ENCODE data around the gene GRM4.
A peak's percentile ranks its signal among the peaks of the same experiment; 100 is the strongest.

The GRM4 gene

DNA sequence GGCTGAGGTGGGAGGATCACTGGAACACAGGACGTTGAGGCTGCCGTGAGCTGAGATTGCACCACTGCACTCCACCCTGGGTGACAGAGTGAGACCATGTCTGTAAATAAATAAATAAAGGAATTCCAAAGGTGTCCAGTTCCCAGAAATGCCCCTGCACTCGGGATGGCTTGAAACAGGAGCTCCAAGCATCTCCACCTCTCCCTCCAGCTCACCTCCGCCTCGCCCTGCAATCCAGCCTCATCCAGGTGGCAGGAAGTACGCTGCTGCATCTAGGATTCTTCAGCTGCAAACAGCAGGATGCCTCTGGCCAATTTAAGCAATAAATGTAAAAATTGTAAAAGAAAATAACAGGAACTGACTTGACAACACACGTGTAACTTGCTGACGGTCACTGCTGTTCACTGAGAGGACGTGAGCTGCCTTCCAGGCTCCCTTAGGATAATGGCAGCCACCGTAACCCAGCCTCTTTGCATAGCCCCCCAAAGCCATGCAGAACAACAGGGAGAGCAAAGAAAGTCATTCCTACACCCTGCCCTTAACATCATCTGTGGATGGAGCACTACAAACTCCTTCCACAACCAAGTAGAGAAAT is 11.4 kb upstream of the GRM4 start:
- no peak for DNase-seq

DNA sequence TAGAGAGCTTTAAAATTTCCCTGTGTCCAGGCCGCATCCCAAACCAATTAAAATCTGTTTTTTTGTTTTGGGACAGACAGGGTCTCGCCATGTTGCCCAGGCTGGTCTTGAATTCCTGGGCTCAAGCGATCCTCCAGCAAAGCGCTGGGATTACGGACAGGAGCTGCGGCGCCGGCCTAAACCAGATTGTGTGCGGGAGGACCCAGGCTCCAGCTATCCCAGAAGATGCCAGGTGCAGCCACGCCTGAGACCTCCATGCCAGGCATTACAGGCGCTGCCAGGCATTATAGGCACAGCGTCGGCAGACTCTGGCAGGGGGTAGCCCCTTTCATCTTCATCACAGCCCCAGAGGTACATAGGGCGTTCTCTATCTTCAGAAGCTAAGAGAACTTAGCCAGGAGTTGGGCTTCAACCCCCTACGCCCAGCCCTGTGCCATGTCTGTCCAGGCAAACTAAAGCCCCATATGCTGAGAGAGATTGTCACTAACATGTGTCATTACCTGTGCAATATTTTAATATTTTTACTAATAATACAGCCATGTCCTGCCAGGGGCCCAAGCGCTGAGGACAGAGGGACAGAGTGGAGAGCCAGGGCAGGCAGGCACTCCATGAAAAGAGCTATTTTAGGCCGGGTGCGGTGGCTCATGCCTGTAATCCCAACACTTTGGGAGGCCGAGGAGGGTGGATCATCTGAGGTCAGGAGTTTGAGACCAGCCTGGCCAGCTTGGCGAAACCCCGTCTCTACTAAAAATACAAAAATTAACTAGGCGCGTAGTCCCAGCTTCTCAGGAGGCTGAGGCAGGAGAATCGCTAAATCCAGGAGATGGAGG is 9.8 kb upstream of the GRM4 start:
- DNase-seq: no peak

DNA sequence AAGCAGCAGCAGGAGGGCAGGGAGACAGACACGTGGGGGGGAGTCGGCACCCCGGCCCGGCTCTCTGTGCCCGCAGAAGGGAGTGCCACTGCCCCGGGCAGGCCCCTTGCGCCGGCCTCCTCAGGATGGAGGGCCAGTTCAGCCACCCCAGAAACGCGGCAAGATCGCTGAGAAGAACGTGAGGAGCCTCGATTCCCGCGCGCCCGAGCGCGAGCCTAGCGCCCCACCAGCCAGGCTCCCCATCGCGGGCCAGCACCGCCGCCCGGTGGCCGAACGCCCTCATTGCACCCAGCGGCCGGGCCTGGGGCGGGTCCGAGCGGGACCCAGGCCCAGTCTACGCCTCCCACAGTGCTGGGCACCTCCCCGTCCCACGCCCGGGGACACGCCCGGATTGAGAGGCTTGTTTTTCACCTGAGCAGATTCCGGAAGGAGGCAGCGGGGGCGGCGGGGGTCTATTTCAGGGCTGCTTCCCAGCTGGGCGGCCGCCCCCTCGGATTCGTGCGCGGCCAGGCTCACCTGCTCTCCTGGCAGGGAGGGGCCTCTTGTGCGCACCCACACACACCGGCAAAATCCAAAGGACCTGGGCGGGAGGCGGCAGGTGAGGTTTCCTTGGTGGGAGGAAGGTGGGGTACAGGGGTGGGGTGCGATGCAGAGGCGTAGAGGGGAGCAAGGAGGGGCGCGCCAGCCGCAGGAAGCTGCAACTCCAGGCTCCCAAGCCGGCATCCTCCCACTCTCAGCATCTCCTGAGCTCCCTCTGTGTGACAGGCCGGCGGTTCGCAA is 9.0 kb upstream of the GRM4 start:
- peak; percentile 72 for DNase-seq

DNA sequence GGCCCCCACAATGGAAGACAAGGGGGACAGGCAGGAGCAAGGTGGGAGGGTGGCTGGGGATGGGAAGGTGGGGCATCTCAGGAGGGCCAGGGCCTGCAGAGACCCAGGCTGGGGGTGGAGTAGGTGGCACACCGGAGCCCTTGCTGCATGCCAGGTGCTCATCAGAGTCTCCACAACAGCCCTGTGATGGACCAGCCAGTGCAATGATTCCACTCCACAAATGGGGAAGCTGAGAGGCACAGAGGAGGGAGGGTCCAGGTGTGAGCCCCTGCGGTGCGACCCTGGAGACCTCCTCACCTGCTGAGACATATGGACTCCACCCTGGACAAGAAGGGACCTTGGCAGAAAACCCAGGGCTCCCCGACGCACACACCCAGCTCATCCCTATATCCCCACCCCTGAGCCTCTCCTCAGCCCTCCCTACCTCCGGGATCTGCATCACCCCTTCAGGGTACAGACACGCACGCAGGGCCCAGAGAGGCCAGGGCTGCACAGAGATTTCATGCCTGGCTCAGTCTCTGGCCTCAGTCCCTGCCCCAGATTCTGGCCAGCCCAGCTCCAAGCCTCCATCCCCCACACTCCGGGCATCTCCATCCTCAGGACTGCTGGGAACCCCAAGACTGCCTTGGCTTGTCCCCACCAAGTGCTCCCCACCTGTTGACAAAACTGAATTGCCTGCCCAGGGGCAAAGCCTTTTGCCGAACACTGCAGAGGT is 7.1 kb upstream of the GRM4 start:
- DNase-seq: no peak

DNA sequence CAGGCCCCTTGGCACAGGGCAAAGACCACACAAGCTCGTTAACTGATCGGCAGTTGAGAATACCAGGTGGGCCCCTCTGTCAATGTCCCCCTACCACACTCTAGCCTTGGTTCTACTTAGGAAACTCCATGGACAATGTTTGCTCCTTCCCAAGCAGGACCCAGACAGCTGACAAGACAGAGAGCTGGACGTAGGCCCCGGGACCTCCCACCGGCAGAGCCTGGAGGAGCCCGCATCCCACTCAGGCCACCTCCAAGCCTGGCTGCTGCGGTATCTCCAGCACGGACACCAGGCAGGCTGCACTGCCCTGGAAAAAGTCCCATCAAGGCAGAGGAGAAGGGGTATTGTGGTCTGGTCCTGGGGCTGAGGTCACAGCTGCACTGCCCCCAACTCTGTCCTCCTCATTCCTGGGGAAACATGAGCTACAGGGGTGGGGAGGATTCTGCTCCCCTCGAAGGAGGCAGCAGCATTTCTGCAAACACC is 6.2 kb upstream of the GRM4 start:
- DNase-seq: no peak

DNA sequence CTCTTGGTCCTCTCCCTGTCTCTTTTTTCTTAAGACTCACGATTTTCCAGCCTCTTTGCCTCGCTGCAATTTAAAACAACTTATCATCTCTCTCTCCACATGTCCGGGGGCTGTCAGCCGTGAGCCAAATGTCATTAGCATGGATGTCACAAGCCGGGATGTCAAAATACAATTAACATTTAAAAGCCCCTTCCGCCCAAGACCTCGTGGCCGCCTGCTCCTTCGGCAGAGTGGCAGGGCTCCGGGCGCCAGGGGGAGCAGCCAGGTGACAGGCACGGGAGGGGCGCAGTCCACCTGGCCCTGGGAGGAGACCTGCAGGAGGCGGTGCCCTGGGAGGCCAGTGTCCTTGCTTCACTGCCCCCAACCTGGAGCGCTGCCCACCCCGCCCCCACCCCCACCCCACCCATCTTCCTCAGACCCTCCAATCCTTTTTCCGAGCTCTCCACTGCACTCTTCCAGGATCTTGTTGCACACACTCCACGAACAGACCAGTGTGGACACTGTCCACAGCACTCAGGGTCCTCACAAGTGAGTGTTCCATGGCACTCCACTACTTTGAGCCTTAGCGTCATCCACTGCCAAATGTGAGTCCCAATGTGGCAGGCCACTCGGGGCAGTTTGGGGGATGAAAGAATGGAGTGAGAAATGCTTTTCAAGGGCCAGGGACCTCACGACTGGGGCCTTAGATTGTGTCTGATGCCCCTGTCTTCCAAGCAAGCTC is 5.6 kb upstream of the GRM4 start:
- no peak for DNase-seq

DNA sequence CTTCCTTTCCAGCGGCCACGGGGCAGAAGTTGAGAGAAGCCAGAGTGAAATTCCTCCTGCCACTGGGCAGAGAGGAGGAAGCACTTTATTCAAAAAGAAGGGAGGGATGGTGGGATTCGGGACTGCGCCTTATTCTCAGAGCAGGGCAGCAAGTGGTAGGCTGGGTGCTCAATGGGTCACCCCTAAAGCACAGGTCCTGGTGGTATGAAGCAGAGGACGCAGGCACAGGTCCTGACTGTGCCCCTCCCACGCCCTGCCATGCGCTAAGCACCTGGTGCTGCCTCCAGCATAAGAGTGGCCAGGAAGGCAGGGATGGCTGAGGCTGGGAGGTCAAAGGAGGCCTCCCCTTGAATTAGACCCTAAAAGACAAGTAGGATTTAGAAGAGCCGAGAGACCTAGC is 4.9 kb upstream of the GRM4 start:
- DNase-seq: no peak

DNA sequence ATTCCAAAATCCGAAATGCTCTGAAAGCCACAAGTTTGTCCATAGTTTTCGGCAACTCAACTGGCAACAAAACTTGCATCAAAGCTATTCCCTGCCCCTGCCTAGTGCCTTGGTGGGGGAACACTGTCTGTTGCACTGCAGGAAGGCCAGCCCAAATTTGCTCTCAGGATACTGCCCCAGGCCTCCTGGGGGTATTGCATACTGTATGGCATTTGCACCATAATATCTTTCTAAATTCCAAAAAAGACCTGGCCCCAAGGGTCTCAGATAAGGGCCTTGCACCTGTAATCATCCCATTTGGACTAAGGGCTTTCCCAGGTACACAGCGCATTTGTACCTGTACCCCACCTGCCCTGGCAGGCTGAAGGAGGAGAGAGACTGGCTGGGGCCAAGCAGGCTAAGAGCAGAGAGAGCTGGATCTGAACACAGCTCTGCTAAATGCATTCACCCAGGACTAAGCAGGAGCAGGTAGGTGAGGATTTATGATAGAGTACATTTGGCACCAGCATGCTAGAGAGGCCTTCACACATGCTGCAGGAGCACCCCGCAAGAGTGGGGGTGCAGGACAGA is 4.0 kb upstream of the GRM4 start:
- DNase-seq: no peak

DNA sequence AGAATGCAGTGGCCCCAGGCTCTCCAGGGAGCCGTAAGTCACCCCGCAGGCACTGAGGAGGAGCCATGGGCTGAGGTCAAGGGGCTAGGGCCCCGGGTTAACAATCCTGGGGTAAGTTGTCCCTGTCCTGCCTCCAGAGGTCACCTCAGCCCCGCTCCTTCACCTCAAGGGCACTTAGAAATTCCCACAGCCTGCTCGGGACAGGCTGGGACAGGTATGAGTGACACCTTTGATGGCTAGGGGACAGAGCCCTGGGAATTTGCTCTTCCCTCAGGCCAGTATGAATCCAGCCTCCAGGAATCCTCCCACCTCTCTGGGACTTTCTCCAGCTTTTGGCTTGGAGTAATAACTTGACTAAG is 3.5 kb upstream of the GRM4 start:
- DNase-seq: no peak

DNA sequence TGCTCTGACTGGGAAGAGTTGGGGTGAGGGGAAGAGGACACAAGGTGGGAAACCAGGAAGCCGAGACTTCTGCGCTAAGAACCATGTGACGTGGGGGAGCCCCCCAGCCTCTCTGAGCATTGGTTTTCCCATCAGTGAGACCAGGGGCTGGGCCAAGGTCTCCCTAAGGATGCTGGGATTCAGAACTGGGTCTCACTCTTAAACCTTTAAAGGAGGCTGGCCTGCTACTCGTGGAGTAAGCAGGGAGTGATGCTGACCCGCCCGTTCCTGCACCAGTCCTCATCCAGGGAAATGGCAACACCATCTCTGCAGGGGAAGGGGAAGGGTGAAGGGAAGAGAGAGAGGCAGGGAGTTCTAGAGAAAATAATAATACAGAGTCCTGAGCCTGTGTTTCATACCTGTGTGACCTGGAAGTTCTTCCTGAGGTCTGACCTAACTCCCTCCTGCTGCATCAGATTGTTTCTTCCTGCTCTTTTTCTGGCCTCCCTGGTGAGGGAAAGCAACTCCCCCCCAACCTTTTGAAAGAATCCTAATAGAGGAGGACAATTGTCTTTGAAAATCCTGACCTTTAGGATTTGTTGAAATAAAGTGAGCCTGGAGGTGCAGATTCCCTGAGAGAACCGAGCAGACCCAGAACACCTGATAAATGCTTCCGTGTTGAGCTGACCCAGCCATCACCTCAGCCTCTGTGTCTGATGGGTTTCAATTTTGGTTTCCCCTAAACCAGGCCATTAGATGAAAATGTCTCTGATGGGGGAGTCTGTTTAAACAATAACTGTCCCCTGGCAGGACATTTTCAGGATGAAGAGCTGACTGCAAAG is 3.0 kb upstream of the GRM4 start:
- no peak for DNase-seq

DNA sequence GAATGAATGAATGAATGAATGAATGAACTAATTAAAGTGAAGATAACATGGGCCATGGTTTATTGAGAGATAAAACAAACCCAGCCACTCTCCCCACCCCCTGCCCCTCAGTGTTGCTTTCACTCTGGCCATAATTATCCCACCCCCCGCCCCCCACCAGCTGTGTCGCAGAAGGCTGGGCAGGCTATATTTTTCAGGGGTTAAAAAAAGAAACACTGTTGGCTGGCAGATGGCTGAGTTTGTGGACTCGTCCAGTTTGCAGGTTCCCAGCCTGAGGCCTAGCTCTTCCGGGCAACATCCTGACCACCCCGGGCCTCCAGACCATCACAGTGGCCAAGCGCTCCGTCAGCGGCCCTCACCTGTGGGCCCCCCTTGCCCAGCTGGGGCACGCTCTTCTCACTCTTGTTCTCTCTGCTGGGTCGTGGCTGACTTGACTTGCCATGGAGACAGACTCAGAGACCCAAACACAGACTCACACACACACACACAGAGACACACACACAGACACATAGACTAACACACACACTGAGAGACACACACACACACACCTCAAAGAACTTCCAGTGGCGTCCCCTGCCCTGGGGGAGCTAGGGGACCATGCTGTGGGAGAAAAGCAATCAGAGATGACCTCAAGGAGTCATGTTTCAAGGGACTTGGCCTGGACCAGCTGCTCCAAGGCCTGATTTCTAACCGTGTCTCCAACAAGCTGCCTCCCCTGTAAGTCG is 2.2 kb upstream of the GRM4 start:
- DNase-seq: no peak

DNA sequence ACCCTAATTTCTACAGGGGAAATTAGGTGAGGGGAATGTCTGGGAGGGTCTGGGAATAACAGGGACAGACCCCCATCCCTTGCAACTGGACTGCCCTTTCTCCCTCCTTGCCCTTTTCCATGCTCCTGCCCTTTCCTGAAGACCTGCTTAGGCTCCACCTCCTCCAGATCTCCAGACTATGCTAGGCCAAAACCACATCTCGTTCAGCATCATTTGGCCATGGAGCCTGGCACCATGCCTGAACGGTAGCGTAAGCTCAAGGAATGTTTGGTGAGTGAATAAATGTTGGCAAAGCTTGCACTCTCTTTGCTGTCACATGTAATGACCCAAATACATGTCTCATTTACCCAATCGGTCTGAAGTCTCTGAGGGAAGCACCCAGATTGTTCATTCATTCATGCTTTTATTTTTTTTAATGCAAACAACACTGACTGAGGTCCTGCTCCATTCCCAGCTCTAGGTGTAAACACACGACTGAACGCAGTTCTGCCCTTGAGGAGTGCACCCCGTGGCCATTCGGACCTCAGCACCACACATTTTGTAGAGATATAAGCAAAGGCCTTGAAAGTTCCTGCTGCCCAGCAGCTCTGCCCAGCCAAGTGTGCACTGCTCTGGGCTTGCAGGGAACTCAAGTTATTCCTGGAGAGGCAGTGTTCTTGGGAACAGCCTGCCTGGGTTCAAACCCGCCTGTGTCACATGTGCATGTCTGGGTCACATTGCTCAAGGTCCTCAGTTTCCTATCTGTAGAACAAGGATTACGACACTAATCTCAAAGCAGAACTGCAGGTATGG is 1.1 kb upstream of the GRM4 start:
- DNase-seq: no peak

DNA sequence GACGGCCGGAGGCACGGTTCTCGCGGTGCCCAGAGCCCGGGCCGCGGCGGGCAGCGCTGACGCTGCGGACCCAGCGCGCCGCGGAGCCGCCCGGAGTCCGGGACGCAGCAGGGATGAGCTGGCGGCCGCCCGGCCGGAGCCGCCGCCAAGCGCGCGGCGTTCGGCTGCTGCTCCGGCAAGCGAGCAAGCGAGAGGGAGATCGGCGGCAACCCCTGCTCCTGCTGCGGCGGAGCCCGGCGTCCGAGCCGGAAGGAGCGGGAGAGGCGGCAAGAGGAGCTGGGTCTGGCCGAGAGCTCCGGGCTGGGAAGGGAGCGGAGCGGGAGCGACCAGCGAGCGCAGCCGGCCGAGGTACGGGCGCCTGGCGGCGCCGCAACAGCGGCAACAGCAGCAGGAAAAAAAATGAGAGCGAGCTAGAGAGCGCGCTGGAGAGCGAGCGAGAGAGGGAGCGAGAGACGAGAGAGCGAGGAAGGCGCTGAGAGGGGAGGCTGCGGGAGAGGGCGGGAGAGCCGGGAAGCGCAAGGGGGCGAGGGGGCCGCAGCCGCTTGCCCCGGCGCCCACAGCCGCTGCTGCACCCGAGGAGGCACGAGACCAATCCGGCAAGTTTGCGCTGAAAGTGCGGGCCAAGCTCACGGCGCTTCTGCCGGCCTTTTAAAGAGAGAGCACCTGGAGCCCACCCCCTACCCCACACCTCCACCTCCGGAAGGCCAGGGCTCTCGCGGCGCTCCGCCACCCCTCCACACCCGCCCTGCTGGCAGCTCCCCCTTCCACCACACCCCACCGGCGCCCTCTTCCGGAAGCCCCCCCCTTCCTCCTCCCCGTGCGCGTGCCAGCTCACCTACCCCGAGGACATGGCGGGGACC is 496 bp downstream of the GRM4 start:
- DNase-seq: peak; percentile 22

DNA sequence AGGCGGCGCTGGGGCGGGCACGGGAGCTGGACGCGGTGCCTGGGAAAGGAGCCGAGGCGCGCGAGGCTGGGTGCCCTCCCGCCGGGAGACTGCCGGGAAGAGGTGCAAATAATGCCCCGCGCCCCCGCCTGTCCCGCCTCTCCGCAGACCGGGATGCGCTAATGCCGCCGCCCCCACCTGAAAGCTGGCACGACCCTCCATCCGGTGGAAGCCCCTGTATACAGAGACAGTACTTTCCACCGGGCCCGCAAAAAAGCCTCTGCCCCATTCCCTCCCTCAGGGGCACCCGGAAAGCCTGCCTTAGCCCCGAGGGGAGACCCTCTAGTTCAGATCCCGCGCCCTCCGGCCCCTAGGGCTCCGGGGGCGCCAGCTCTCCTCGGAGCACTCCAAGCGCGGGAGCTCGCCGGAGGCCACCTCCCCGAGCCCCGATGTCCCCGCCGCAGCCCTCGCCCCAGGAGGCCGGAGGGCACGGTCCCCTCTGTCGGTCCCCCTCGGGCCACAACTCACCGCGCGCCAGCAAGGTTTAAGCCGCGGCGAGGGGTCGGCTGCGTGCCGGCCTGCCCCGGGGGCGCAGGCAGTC is 1.2 kb downstream of the GRM4 start:
- DNase-seq: no peak

DNA sequence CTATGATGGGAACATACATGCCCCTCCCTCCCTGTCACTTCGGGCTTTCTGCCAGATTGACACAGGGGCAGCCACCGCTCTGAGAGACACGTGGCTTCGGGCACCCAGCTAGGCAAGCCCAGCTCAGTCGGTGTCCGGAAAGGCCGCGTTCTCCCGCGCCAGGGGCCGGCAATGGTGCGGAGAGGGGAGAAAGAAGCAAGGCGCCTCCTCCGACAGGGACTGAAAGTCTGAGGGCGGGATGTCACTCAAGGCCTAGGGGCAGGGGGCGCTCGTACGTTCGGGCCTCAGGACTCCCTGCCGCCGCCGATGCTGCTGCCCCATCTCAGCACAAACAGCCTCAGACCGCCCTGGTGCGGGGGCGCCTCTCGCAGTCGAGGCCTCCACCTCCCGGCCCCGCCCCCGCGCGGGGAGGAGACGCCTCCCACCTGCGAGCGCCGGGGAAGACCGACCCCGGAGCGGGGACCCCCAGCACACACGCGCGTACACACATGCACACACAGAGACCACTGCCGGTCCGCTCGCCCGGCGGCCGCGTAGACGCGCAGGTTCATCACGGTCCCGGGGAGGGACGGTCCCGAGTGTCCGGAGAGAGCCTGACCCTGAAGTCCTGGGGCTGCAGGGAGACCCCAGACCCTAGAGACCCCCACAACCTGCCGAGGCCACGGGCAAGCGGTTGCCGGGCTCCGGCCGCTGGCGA is 1.9 kb downstream of the GRM4 start:
- peak; percentile 57 for DNase-seq

DNA sequence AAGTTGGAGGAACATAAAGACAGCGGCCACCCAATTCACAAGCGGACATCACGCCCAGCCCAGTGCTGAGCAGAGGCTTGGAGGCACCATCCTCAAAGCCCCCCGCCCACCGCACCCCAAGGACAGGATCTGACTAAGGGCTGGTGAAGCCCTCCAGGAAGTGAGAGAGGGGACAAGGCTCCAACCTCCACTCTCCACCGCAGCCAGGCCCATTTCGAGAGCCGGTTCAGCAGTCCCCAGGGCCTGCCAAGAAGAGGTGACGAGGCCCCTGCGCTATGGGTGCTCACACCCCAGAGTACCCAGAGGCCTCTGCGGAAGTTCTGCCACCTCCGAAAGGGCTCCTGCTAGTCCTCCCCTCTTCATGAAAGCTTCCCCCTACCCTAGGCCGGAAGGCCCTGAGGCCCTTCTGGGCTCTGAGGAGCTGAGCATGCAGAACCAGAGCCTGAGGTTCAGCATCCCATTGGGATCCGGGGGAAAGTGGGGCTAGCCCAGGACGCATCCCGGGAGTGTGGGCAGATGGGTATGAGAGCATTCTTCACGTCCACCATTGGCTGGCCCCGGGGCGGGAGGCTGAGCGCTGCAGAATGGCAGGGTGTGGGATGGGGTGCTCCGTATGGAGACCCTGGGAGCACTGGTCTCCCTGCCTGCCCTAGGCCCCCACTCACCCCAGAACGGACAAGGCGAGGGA is 2.5 kb downstream of the GRM4 start:
- DNase-seq: no peak
